CD14-positive monocyte (primary cell): ENCODE data around the gene VIPAS39. TPM values are rescaled to one million over a fixed set of nuclear protein-coding genes. Genes with fewer than 3 reads are reported as not detected.

Experiments used
- DNase-seq, 3 donors: peaks; one replicate each; pipeline ENCODE4 v3.0.0-alpha.2; 2011 to 2022
- H2AFZ ChIP-seq: 2 replicates; pipeline ENCODE4 v1.6.0; 2012; ENCODE audit warnings: mild to moderate bottlenecking, low read depth, low read length, inconsistent platforms; ENCODE audit not compliant: insufficient read depth, poor library complexity, severe bottlenecking
- H3K27ac ChIP-seq, 2 donors: 1 replicate in 1 of 2; 2 replicates in 1 of 2; pipeline ENCODE4 v1.5.1; 2012 to 2013; ENCODE audit warnings: low read length in 2 of 2, control low read depth in 1 of 2, inconsistent platforms in 1 of 2, low read depth in 1 of 2, mild to moderate bottlenecking in 1 of 2
- H3K27me3 ChIP-seq, 2 donors: one replicate each; pipeline versions ENCODE4 v1.6.0 to v1.6.1; 2011 to 2013; ENCODE audit warnings: low read length in 2 of 2; ENCODE audit not compliant: control insufficient read depth in 2 of 2, insufficient read depth in 2 of 2
- H3K36me3 ChIP-seq, 2 donors: replicated peaks in 1 of 2; 1 replicate in 1 of 2; 2 replicates in 1 of 2; pipeline versions ENCODE4 v1.5.1 to v1.6.1; 2012 to 2013; ENCODE audit warnings: low read length in 2 of 2, control low read depth in 1 of 2, inconsistent platforms in 1 of 2, mild to moderate bottlenecking in 1 of 2; ENCODE audit not compliant: insufficient read depth in 2 of 2, control insufficient read depth in 1 of 2
- H3K4me1 ChIP-seq, 2 donors: 1 replicate in 1 of 2; 2 replicates in 1 of 2; pipeline versions ENCODE4 v1.5.1 to v1.6.1; 2012 to 2013; ENCODE audit warnings: low read length in 2 of 2, control low read depth in 1 of 2, inconsistent platforms in 1 of 2, mild to moderate bottlenecking in 1 of 2, moderate library complexity in 1 of 2; ENCODE audit not compliant: insufficient read depth in 2 of 2, control insufficient read depth in 1 of 2
- H3K4me2 ChIP-seq: replicated peaks from 2 replicates; pipeline ENCODE3; 2012; ENCODE audit warnings: low read length, moderate library complexity, mild to moderate bottlenecking; ENCODE audit not compliant: poor library complexity, severe bottlenecking; ENCODE audit errors: extremely low read depth
- H3K4me3 ChIP-seq, 3 experiments: fragments of 200-600 bp in 1 of 3; sonication (generic) in 1 of 3; replicated peaks in 1 of 3; 1 replicate in 2 of 3; 2 replicates in 1 of 3; pipeline ENCODE4 v1.5.1; 2011 to 2013; ENCODE audit warnings: low read length in 3 of 3, mild to moderate bottlenecking in 3 of 3, control low read depth in 2 of 3, low read depth in 2 of 3, inconsistent platforms in 1 of 3, moderate library complexity in 1 of 3
- H3K79me2 ChIP-seq: 2 replicates; pipeline ENCODE4 v1.6.0; 2012; ENCODE audit warnings: mild to moderate bottlenecking, control low read depth, inconsistent platforms, low read length, moderate library complexity; ENCODE audit not compliant: insufficient read depth
- H3K9ac ChIP-seq: 2 replicates; pipeline ENCODE4 v1.6.0; 2017; ENCODE audit warnings: low read length, mild to moderate bottlenecking; ENCODE audit not compliant: insufficient read depth, poor library complexity, severe bottlenecking
- H3K9me3 ChIP-seq, 2 donors: replicated peaks in 1 of 2; 1 replicate in 1 of 2; 2 replicates in 1 of 2; pipeline versions ENCODE4 v1.5.1 to v1.6.1; 2012 to 2013; ENCODE audit warnings: low read length in 2 of 2, control low read depth in 1 of 2; ENCODE audit not compliant: control insufficient read depth in 1 of 2, insufficient read depth in 1 of 2
- H4K20me1 ChIP-seq: 2 replicates; pipeline ENCODE4 v1.6.0; 2012; ENCODE audit warnings: mild to moderate bottlenecking, low read length, control low read depth, moderate library complexity; ENCODE audit not compliant: insufficient read depth
- H3K27ac Mint-ChIP-seq, 7 donors: one replicate each; pipeline ENCODE4 v1.8.0; 2020; ENCODE audit warnings: mild to moderate bottlenecking in 7 of 7, mixed read lengths in 7 of 7, moderate library complexity in 6 of 7, inconsistent platforms in 2 of 7
- H3K27me3 Mint-ChIP-seq, 3 donors: one replicate each; pipeline ENCODE4 v1.8.0; 2021 to 2022; ENCODE audit warnings: low read depth in 3 of 3, mild to moderate bottlenecking in 3 of 3, mixed read lengths in 3 of 3, moderate library complexity in 3 of 3, inconsistent platforms in 1 of 3
- H3K36me3 Mint-ChIP-seq, 2 donors: one replicate each; pipeline ENCODE4 v1.8.0; 2020; ENCODE audit warnings: mixed read lengths in 2 of 2, inconsistent platforms in 1 of 2, mild to moderate bottlenecking in 1 of 2
- H3K4me1 Mint-ChIP-seq: one replicate; pipeline ENCODE4 v1.8.0; 2020; ENCODE audit warnings: mild to moderate bottlenecking, mixed read lengths
- H3K4me3 Mint-ChIP-seq, 2 donors: one replicate each; pipeline ENCODE4 v1.8.0; 2020; ENCODE audit warnings: mild to moderate bottlenecking in 2 of 2, mixed read lengths in 2 of 2, moderate library complexity in 1 of 2
- H3K9me3 Mint-ChIP-seq, 7 donors: one replicate each; pipeline ENCODE4 v1.8.0; 2020 to 2022; ENCODE audit warnings: mixed read lengths in 7 of 7, mild to moderate bottlenecking in 6 of 7, moderate library complexity in 6 of 7, inconsistent platforms in 2 of 7
- WGBS: methylation state at CpG from one replicate; pipeline ENCODE4 v1.1.5; 2013; ENCODE audit warnings: missing lambda C conversion rate; ENCODE audit not compliant: insufficient coverage; 5-methylcytosine and 5-hydroxymethylcytosine counted together
- intact Hi-C, 2 donors: fragments of 100-400 bp; cut with micrococcal nuclease; formaldehyde crosslinking; loops; one replicate each; pipeline versions ENCODE4 v1.15.0 to v1.15.1; 2023
- polyA plus RNA-seq, 3 donors: library from polyadenylated mRNA; depleted of rRNA in 1 of 3; unstranded in 2 of 3; stranded (reverse) in 1 of 3; fragments of 300-500 nt in 2 of 3; fragments of >200 nt in 1 of 3; fragmentation: Illumina TruSeq in 2 of 3; gene quantifications; 1 replicate in 2 of 3; 2 replicates in 1 of 3; pipeline ENCODE4 v1.2.3, GENCODE V29; 2012 to 2021
- TF ChIP-seq, protein P1 (sequence below): fragments of 200-600 bp; IDR thresholded peaks from one replicate; pipeline ENCODE4 v1.8.0; 2022; ENCODE audit warnings: antibody characterized with exemption, mild to moderate bottlenecking

Gene VIPAS39
- polyA plus RNA-seq, 3 donors = 8.1 to 17.8 (median 10.8) TPM

DNA sequence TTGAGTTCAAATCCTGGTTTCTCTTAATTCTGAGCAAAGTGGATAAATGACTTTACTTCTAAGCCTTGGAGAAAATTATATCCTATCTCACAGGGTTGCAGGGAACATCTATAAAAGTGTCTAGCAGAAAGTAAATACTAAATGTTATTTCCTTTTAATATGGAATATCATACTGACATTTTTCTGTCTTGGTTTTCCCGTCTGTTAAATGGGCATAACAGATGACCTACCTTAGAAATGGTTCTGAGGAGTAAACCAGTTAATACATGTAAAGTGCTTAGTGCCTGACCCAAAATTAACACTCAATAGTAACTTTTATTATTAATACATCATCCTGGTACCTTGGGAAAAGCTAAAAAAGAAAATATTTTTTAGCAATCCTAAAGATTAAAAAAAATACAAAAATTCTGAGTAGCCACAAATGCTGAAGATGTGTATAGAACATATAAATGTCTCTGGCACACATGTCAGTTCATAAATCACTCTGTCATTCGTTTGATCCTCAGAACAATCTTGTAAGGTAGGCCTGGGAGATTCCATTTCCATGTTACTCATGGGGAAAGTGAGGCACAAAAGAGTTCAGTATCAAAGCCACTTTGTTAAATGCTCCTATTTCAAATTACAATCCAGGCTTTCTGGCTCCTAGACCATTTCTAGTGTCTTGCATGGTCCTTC is 1.3 kb downstream of the VIPAS39 start:
- 33% methylated on average over 1 of the region's 2 CpGs for WGBS
- Histone ChIP-seq H4K20me1 (peaks cover 16% of the 10 kb centered on the region), H3K79me2 (peaks cover 58% of the 10 kb centered on the region), H3K9ac (no peak overlapping the region), H3K36me3 (peaks cover 32 to 41% of the 10 kb centered on the region in 2 donors), H3K27ac (peak overlapping the region in 1 of 2 donors; percentile 85), H3K9me3 (no peaks in the 10 kb centered on the region), H3K4me1 (peaks cover 19 to 31% of the 10 kb centered on the region in 2 donors), H3K4me3 (peak overlapping the region in 1 of 3 experiments; percentile 92), H2AFZ (no peak overlapping the region), H3K27me3 (no peaks in the 10 kb centered on the region), H3K4me2 (peak overlapping the region; percentile 96)
- TF ChIP-seq, protein P1, sequence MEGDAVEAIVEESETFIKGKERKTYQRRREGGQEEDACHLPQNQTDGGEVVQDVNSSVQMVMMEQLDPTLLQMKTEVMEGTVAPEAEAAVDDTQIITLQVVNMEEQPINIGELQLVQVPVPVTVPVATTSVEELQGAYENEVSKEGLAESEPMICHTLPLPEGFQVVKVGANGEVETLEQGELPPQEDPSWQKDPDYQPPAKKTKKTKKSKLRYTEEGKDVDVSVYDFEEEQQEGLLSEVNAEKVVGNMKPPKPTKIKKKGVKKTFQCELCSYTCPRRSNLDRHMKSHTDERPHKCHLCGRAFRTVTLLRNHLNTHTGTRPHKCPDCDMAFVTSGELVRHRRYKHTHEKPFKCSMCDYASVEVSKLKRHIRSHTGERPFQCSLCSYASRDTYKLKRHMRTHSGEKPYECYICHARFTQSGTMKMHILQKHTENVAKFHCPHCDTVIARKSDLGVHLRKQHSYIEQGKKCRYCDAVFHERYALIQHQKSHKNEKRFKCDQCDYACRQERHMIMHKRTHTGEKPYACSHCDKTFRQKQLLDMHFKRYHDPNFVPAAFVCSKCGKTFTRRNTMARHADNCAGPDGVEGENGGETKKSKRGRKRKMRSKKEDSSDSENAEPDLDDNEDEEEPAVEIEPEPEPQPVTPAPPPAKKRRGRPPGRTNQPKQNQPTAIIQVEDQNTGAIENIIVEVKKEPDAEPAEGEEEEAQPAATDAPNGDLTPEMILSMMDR = no peak
- no peak overlapping the region for H3K4me3 Mint-ChIP-seq
- peaks cover 25% of the 10 kb centered on the region for H3K4me1 Mint-ChIP-seq
- intact Hi-C loops = loop anchor here (2.0 to 5.0 kb wide), 5 partner anchors 79 to 305 kb away; partner anchors contain the start of genes GSTZ1 (in 2 of the 2), POMT2 (in 2 of the 2), SAMD15 (in 2 of the 2) and TMED8 (in 2 of the 2)
- DNase-seq = no peak
- H3K27me3 Mint-ChIP-seq = no peaks in the 10 kb centered on the region
- H3K36me3 Mint-ChIP-seq = peaks cover 33 to 41% of the 10 kb centered on the region in 2 donors
- peaks cover 0 to 2% (median 0%) of the 10 kb centered on the region in 7 donors for H3K9me3 Mint-ChIP-seq
- H3K27ac Mint-ChIP-seq = no peak overlapping the region

DNA sequence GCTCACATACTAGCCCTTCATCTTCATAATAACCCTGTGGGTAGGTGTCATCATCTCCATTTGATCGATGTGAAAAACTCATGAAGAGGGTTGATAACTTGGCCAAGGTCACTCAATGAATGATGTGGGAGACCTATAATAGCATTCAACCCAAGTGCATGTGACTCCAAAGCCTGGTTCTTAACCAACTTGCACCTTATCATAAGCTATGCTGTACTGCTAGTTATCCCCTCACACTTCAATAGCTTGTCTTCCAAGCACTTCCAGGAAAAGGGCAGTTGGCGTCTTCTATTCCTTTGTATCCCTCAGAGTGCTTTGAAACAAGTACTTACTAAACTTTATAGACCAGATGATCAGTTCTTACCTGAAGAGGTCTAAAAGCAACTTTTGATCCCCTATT is 15.2 kb downstream of the VIPAS39 start:
- peaks cover 54 to 95% of the 10 kb centered on the region in 2 donors for H3K36me3 ChIP-seq
- H4K20me1 ChIP-seq = no peaks in the 10 kb centered on the region
- no peaks in the 10 kb centered on the region for H3K27me3 Mint-ChIP-seq

More for the DNA sequence above, 15.2 kb downstream of the VIPAS39 start:
- H3K4me3 Mint-ChIP-seq = no peak overlapping the region
- DNase-seq = no peak
- Histone ChIP-seq H3K4me1 (no peaks in the 10 kb centered on the region), H3K27me3 (no peaks in the 10 kb centered on the region), H2AFZ (no peak overlapping the region), H3K79me2 (no peaks in the 10 kb centered on the region), H3K4me2 (no peak overlapping the region), H3K9ac (no peak overlapping the region), H3K9me3 (no peaks in the 10 kb centered on the region), H3K27ac (no peak overlapping the region), H3K4me3 (no peak overlapping the region)
- no peaks in the 10 kb centered on the region for H3K9me3 Mint-ChIP-seq
- H3K36me3 Mint-ChIP-seq = peaks cover 72 to 83% of the 10 kb centered on the region in 2 donors
- no CpG with 5 or more reads among the region's 2 CpGs for WGBS
- TF ChIP-seq, protein P1 = no peak
- intact Hi-C loops = no loop called here
- no peaks in the 10 kb centered on the region for H3K4me1 Mint-ChIP-seq
- H3K27ac Mint-ChIP-seq = no peak overlapping the region
